Measurements from ENCODE around the gene ASB9.

GRCh38 chrX:15204130-15204751 lies 65.6 kb downstream of the ASB9 start:
- no peak for TF ChIP-seq EZH2 (IDR thresholded peaks at IDR 0.05)
- TF ChIP-seq POLR2AphosphoS5 (IDR thresholded peaks at IDR 0.05; ENCODE audit: borderline replicate concordance, low read depth, low read length): no peak
